PC-3 (cell line): Measurements from ENCODE around the gene TPGS1. TPM values are rescaled to one million over a fixed set of nuclear protein-coding genes. Genes with fewer than 3 reads are reported as not detected.

ENCODE experiments used
- ATAC-seq: fragments of 200-7000 bp; cut with Tn5 transposase; 2 replicates; pipeline ENCODE4 v1.9.1; 2020; ENCODE audit warnings: mild to moderate bottlenecking, moderate library complexity
- BruUV-seq: library from RNA; stranded (reverse); fragments of 400-500 nt; replicated peaks from 2 replicates; lab custom pipeline; 2021; lab: Mats Ljungman, UMichigan
- CTCF ChIA-PET: fragments of 300-600 bp; sonication (Branson Sonifier 250); formaldehyde crosslinking; loops from one replicate; lab custom pipeline; 2022; ENCODE audit warnings: antibody characterized with exemption; lab: Charles Lee
- POLR2A ChIA-PET: fragments of 300-600 bp; sonication (Branson Sonifier 250); formaldehyde crosslinking; loops from one replicate; lab custom pipeline; 2022; ENCODE audit warnings: antibody characterized with exemption; ENCODE audit not compliant: unreplicated experiment; lab: Charles Lee
- DNase-seq: peaks from one replicate; pipeline ENCODE4 v3.0.0-alpha.2; 2015
- H2AFZ ChIP-seq: fragments of 300-600 bp; sonication (generic); 2 replicates; pipeline ENCODE4 v1.6.0; 2016; ENCODE audit warnings: antibody characterized with exemption, low read length
- H3F3A ChIP-seq: fragments of 300-600 bp; sonication (generic); one replicate; pipeline ENCODE4 v1.6.0; 2017; ENCODE audit warnings: antibody characterized with exemption, low read length, control low read depth, mild to moderate bottlenecking; ENCODE audit not compliant: unreplicated experiment
- H3K27ac ChIP-seq: fragments of 300-600 bp; sonication (generic); 2 replicates; pipeline ENCODE4 v1.5.1; 2016; ENCODE audit warnings: mild to moderate bottlenecking, low read length
- H3K27me3 ChIP-seq: fragments of 300-600 bp; sonication (generic); 2 replicates; pipeline ENCODE4 v1.6.1; 2016; ENCODE audit warnings: low read length, mixed read lengths
- H3K36me3 ChIP-seq: fragments of 300-600 bp; sonication (generic); 2 replicates; pipeline ENCODE4 v1.6.1; 2016; ENCODE audit warnings: low read depth, mixed run types, low read length, mixed read lengths
- H3K4me1 ChIP-seq: fragments of 300-600 bp; sonication (generic); 2 replicates; pipeline ENCODE4 v1.5.1; 2016; ENCODE audit warnings: low read length; ENCODE audit not compliant: insufficient read depth
- H3K4me2 ChIP-seq: fragments of 300-600 bp; sonication (generic); 2 replicates; pipeline ENCODE4 v1.6.0; 2016; ENCODE audit warnings: low read length
- H3K4me3 ChIP-seq: fragments of 300-600 bp; sonication (generic); 2 replicates; pipeline ENCODE4 v1.5.1; 2016; ENCODE audit warnings: mild to moderate bottlenecking, low read length, mixed read lengths
- H3K79me2 ChIP-seq: fragments of 300-600 bp; sonication (generic); 2 replicates; pipeline ENCODE4 v1.6.1; 2017; ENCODE audit warnings: low read length, mixed read lengths
- H3K9ac ChIP-seq: fragments of 300-600 bp; sonication (generic); 2 replicates; pipeline ENCODE4 v1.6.0; 2016; ENCODE audit warnings: mild to moderate bottlenecking, low read length
- H3K9me2 ChIP-seq: fragments of 300-600 bp; sonication (generic); replicated peaks from 2 replicates; pipeline ENCODE4 v1.6.1; 2016; ENCODE audit warnings: mixed run types, low read length, mixed read lengths
- H3K9me3 ChIP-seq: fragments of 300-600 bp; sonication (generic); 2 replicates; pipeline ENCODE4 v1.6.1; 2016; ENCODE audit warnings: low read length, mixed read lengths
- H4K20me1 ChIP-seq: fragments of 300-600 bp; sonication (generic); 2 replicates; pipeline ENCODE4 v1.6.1; 2016; ENCODE audit warnings: low read length, mixed read lengths
- EZH2 ChIP-seq: fragments of 300-600 bp; sonication (generic); IDR thresholded peaks from one replicate; pipeline ENCODE4 v1.6.1; 2017; ENCODE audit warnings: antibody characterized with exemption, mild to moderate bottlenecking, low read length; ENCODE audit not compliant: unreplicated experiment
- EZH2phosphoT487 ChIP-seq: fragments of 300-600 bp; sonication (generic); IDR thresholded peaks from 2 replicates; pipeline ENCODE4 v1.6.1; 2018; ENCODE audit warnings: mild to moderate bottlenecking, antibody characterized with exemption, low read length, borderline replicate concordance
- intact Hi-C: fragments of 100-400 bp; cut with micrococcal nuclease; formaldehyde crosslinking; loops from 2 replicates; pipeline ENCODE4 v1.9.0; 2023
- total RNA-seq: library from RNA; depleted of rRNA; stranded (reverse); fragments of >200 nt; gene quantifications from 2 replicates; pipeline ENCODE4 v1.2.3, GENCODE V29; 2014
- TF ChIP-seq, protein P1 (sequence below): fragments of 300-600 bp; sonication (generic); conservative IDR thresholded peaks from 2 replicates; pipeline ENCODE4 v1.5.1; 2017; ENCODE audit warnings: antibody characterized with exemption, low read depth, mild to moderate bottlenecking, low read length

Gene TPGS1
- total RNA-seq, 1 experiment from 2014 or later: 28.5 TPM

DNA sequence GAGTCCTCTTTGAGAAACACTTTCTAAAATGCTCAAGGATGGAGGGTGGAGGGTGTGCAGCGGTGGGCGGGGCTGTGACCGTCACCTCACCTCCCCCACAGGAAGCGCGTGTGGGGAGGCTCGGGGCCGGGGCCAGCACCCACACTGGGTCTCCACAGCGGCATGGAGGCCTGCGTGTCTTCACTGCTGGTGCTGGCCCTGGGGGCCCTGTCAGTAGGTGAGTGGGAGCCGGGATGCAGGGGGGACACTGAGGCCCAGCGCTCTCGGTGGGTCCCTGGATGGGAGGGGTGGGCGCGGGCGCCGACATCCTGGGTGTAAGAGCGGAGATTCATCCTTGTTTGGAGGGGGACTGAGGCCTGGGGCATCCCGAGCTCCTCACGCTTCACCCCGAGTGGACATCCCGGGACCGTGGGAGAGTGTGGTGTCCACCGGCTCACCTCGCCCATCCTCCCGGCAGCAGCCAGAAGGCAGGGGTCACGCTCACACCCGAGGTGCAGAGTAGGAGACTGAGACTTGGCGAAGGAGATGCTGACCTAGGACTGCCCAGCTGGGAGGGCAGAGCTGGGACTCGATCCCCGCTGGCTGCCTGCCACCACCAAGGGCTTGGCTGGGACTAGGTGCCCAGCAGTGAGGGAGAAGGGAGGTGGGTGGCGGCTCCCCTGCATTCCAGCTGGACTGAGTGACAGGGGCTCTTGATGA, 36.8 kb downstream of the TPGS1 start, which contains the start of gene GZMM:
GZMM (plus strand) TSS at position 144 of the 699 bp plus-strand sequence; CDS start at position 163, 19 bp downstream.
- Histone ChIP-seq H3K4me2 (no peak within 1 kb of the TSS), H3K9ac (no peak within 1 kb of the TSS), H3K4me3 (no peak within 1 kb of the TSS), H4K20me1 (no peaks in the 10 kb centered on the region), H3K27me3 (no peaks in the 10 kb centered on the region), H3K36me3 (no peaks in the 10 kb centered on the region), H3K4me1 (no peaks in the 10 kb centered on the region), H3K27ac (no peak within 1 kb of the TSS), H3K79me2 (no peaks in the 10 kb centered on the region), H2AFZ (no peak within 1 kb of the TSS), H3K9me2 (no peaks in the 10 kb centered on the region), H3K9me3 (no peaks in the 10 kb centered on the region), H3F3A (no peaks in the 10 kb centered on the region)
- DNase-seq (no peak), ATAC-seq (no peak)
- POLR2A ChIA-PET: no interaction called here
- TF ChIP-seq EZH2 (no peak), EZH2phosphoT487 (no peak)
- TF ChIP-seq, protein P1, sequence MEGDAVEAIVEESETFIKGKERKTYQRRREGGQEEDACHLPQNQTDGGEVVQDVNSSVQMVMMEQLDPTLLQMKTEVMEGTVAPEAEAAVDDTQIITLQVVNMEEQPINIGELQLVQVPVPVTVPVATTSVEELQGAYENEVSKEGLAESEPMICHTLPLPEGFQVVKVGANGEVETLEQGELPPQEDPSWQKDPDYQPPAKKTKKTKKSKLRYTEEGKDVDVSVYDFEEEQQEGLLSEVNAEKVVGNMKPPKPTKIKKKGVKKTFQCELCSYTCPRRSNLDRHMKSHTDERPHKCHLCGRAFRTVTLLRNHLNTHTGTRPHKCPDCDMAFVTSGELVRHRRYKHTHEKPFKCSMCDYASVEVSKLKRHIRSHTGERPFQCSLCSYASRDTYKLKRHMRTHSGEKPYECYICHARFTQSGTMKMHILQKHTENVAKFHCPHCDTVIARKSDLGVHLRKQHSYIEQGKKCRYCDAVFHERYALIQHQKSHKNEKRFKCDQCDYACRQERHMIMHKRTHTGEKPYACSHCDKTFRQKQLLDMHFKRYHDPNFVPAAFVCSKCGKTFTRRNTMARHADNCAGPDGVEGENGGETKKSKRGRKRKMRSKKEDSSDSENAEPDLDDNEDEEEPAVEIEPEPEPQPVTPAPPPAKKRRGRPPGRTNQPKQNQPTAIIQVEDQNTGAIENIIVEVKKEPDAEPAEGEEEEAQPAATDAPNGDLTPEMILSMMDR: no peak
- CTCF ChIA-PET: no interaction called here
- intact Hi-C loops: no loop called here
- TSS peak; percentile 15 for BruUV-seq

DNA sequence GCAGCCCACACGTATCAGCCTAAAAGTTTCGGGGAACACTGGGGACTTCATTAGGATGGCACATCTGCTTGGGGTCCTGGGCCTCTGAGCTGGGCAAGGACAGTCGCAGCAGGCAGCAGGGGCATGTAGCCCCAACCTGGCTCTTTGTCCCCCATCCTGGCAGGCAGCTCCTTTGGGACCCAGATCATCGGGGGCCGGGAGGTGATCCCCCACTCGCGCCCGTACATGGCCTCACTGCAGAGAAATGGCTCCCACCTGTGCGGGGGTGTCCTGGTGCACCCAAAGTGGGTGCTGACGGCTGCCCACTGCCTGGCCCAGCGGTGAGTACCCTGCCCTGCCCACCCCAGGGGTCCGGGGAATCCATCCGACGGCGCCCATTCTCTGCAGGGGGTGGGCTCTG, 39.8 kb downstream of the TPGS1 start:
- H3K9me3 ChIP-seq: no peaks in the 10 kb centered on the region
- DNase-seq: no peak
- no peaks in the 10 kb centered on the region for H3K79me2 ChIP-seq
- H3K9me2 ChIP-seq: no peaks in the 10 kb centered on the region
- no peak overlapping the region for H3K4me2 ChIP-seq
- H3K27ac ChIP-seq: no peak overlapping the region
- H4K20me1 ChIP-seq: no peaks in the 10 kb centered on the region
- CTCF ChIA-PET: no interaction called here
- H3K36me3 ChIP-seq: no peaks in the 10 kb centered on the region
- no peaks in the 10 kb centered on the region for H3F3A ChIP-seq
- no peak overlapping the region for H3K9ac ChIP-seq
- H3K4me3 ChIP-seq: no peak overlapping the region
- H3K27me3 ChIP-seq: no peaks in the 10 kb centered on the region
- POLR2A ChIA-PET: no interaction called here
- H2AFZ ChIP-seq: no peak overlapping the region
- intact Hi-C loops: no loop called here
- no peaks in the 10 kb centered on the region; the same call in 1 of the 2 replicates for H3K4me1 ChIP-seq
- no TSS peak for BruUV-seq
- ATAC-seq: no peak
- TF ChIP-seq EZH2phosphoT487 (no peak), EZH2 (no peak)
- TF ChIP-seq, protein P1: no peak
